Activated T-cell treated with anti-CD3 and anti-CD28 coated beads for 1 hour (primary cell): ENCODE data around the gene MBNL2.

Experiments
- DNase-seq: peaks from one replicate; pipeline ENCODE4 v3.0.0-alpha.2; 2020; ENCODE audit warnings: low read depth

The MBNL2 gene

GRCh38 chr13:97274829-97275649, 52.9 kb downstream of the MBNL2 start:
- DNase-seq = no peak

DNA sequence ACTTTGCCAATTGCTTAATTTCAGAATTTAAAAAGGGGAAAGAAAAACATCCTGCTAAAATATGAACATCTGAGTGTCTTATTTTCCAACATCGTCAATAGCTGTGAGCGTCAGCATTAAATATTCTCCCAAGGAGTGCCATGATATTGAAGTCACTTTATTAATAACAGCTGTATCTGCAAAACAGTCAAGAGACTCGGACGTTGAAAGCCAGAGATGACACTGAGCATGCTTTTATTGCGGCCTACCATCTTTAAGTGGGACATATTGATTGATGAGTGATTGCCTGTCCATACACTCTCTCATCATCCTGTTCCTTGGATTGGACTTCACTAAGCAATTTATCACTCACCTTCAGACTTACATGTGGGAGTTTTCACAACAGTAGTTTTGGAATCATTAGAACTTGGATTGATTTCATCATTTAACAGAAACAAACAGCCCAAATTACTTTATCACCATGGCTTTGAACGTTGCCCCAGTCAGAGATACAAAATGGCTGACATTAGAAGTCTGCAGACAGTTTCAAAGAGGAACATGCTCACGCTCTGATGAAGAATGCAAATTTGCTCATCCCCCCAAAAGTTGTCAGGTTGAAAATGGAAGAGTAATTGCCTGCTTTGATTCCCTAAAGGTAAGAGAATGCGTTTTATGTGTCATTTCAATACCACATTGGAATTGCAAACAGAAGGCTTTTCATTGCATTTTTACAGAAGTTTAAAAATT, 53.8 kb downstream of the MBNL2 start:
- DNase-seq = no peak

GRCh38 chr13:97276862-97277269, 54.7 kb downstream of the MBNL2 start:
- no peak for DNase-seq

- DNase-seq = no peak
Measured at GRCh38 chr13:97278435-97279411, 56.6 kb downstream of the MBNL2 start.

- DNase-seq = no peak
Measured at GRCh38 chr13:97279913-97280312, 57.8 kb downstream of the MBNL2 start.

- DNase-seq = no peak
Measured at GRCh38 chr13:97280478-97280877, 58.3 kb downstream of the MBNL2 start.

DNA sequence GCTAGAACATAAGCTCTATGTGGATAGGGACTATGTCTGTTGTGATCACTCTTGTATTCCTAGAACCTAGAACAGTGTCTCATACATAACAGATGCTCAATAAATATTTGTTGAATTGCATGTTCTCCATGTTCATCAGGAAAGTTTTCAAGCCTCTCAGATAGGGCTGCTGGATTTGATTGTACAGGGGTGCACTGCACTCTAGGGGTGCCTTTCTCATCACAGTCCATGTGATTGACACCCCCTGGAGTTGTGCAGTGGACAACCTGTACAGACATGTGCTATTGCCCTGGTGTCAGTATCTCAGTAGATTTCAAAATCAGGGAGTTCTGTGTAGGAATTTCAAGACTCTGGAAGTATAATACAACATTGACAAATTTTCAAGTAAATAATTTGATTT, 58.9 kb downstream of the MBNL2 start:
- DNase-seq = no peak

- no peak for DNase-seq
Measured at GRCh38 chr13:97282705-97283104, 60.6 kb downstream of the MBNL2 start.

GRCh38 chr13:97283888-97284287, 61.8 kb downstream of the MBNL2 start:
- DNase-seq = no peak

GRCh38 chr13:97284558-97284957, 62.4 kb downstream of the MBNL2 start:
- DNase-seq = no peak

- DNase-seq = no peak
Measured at GRCh38 chr13:97285221-97285955, 63.3 kb downstream of the MBNL2 start.

DNA sequence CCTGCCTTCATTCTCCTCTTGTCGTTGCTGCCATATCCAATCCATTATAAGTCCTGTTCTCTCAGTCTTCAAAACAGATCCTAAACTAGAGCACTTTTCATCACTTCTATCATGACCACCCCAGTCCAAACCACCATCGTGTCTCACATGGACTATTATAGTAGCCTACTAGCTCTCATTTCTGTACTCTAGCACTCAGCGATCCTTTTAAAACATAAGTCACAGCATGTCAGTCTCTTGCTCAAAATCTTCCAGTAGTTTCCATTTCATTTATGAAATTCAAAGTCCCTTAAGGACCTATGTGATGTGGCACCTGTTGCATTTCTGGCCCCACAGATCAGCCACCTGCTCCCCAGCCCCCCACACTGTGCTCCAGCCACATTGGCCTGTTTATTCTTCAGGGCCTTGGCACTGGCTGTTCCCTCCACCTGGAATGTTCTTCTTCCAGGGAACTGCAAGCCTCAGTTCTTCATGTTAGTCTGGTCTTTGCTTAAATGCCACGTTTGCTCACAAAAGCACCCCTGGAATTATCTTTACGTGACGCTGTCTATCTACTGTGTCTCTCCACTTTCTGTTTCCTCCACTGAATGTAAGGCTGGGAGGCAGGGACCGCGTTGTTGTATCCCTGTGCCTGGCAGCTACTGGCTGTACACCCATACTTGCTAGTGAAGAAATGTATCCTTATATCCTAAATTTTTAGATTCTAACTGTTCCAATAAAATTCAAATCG, 64.3 kb downstream of the MBNL2 start:
- no peak for DNase-seq

- DNase-seq = no peak
Measured at GRCh38 chr13:97287047-97287383, 64.9 kb downstream of the MBNL2 start.

GRCh38 chr13:97288486-97288900, 66.4 kb downstream of the MBNL2 start:
- DNase-seq = no peak

- no peak for DNase-seq
Measured at GRCh38 chr13:97289514-97290298, 67.6 kb downstream of the MBNL2 start.

GRCh38 chr13:97295283-97296182, 73.4 kb downstream of the MBNL2 start:
- no peak for DNase-seq

GRCh38 chr13:97296740-97297139, 74.6 kb downstream of the MBNL2 start:
- DNase-seq = no peak

GRCh38 chr13:97298816-97299215, 76.7 kb downstream of the MBNL2 start:
- DNase-seq = no peak

DNA sequence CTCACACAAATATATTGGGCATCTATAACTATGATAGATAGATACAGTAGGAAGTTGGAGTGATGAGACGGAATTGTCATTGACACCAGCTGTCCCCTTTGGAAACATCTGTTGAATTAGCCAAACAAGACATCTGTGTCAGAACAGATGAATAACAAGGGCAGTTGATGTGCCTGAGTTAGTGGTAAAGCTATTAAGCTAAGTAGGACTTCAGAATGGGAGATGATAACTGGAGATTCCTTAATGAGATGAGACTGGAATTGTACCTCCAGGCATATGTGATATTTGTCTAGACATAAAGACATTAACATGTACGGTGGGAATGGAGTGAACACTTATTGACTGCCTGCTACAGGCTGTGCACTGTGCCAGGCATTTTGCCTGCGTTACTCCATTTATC, 78.7 kb downstream of the MBNL2 start:
- DNase-seq = no peak
